Urinary bladder (tissue), 4 donors: ENCODE measurements around the gene SLC6A1. TPM values are rescaled to one million over a fixed set of nuclear protein-coding genes. Genes with fewer than 3 reads are reported as not detected.
A peak's percentile ranks its signal among the peaks of the same experiment; 100 is the strongest.
"Not testable (repeated sequence)": the region's sequence is repeated elsewhere in the genome, so short reads cannot be mapped to it uniquely, and the experiment has no call there.

Source experiments
- DNase-seq: peaks from one replicate; pipeline ENCODE4 v3.0.0-alpha.2; 2015; ENCODE audit errors: extremely low spot score
- H3K27ac ChIP-seq: one replicate; pipeline ENCODE4 v1.5.1; 2013; ENCODE audit warnings: low read depth, mild to moderate bottlenecking, moderate library complexity
- H3K36me3 ChIP-seq: one replicate; pipeline ENCODE4 v1.6.1; 2013; ENCODE audit warnings: mild to moderate bottlenecking, moderate library complexity; ENCODE audit not compliant: insufficient read depth
- H3K4me1 ChIP-seq: one replicate; pipeline ENCODE4 v1.6.1; 2013; ENCODE audit warnings: mild to moderate bottlenecking, moderate library complexity; ENCODE audit not compliant: insufficient read depth
- H3K4me3 ChIP-seq: one replicate; pipeline ENCODE4 v1.5.1; 2013; ENCODE audit warnings: low read depth, low read length
- WGBS: extraction: QIAGEN DNeasy Blood & Tissue Kit; methylation state at CpG from one replicate; pipeline ENCODE4 v1.1.7; 2013; 5-methylcytosine and 5-hydroxymethylcytosine counted together
- polyA plus RNA-seq: library from polyadenylated mRNA; stranded (reverse); fragments of 200-250 nt; gene quantifications from one replicate; pipeline ENCODE4 v1.2.3, GENCODE V29; 2013
- total RNA-seq: library from RNA; depleted of rRNA; stranded (reverse); fragments of >200 nt; gene quantifications from one replicate; pipeline ENCODE4 v1.2.3, GENCODE V29; 2014
- donor health status: healthy with polysubstance abuse.
- donor health status: healthy.

SLC6A1 gene
- total and polyA plus RNA-seq, 2 donors, result 0.75 to 3.2 TPM

DNA sequence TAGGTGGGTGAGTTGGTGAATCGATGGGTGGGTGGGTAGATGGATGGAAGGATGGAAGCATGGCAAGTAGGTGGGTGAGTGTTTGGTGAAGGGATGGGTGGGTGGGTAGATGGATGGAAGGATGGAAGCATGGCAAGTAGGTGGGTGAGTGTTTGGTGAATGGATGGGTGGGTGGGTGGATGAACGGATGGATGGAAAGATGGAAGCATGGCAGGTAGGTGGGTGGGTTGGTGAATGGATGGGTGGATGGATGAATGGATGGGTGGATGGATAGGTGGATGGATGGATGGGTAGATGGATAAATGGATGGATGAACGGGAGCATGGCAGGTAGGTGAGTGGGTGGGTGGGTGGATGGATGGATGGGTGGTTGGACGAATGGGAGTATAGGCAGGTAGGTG lies 65.1 kb downstream of the SLC6A1 start:
- no peak for DNase-seq
- Histone ChIP-seq H3K27ac (no peak overlapping the region), H3K4me3 (no peak overlapping the region), H3K36me3 (no peaks in the 10 kb centered on the region), H3K4me1 (no peaks in the 10 kb centered on the region)
- 82% methylated on average over 4 of the region's 4 CpGs for WGBS

DNA sequence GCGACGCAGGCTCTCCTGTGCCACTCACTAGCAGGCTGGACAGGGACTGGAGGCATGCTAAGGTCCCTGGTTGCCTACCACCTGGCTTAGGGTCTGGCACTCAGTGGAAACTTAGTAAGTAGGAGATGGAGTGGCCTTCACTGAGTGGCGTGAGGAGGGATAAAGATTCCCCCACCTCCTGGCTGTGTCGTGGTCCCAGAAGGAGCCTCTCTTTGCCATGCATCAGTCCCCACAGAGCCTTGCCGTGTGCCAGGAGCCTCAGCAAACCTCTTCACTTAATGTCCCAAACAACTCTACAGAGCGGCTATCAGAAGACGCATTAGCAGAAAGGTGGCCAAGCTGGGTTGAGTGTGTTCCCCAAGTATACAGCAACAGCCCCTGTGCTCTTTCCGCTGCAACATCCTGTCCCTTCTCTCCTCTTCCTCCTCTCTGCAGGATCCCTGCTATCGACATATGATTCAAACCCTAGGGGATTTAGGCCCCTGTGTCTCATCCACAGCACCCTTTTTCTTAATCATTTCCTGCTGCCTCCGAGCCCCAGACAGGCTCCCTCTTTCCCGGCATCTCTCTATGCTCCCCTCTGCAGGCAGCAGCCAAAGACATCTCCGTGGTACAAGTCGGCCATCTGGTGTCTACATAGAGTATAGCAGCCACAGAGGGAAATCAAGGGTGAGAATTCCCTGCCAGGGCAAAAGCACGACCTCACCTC lies 66.7 kb downstream of the SLC6A1 start:
- Histone ChIP-seq H3K36me3 (no peaks in the 10 kb centered on the region), H3K4me3 (no peak overlapping the region), H3K27ac (no peak overlapping the region), H3K4me1 (no peaks in the 10 kb centered on the region)
- DNase-seq, result peak; percentile 32
- WGBS, result 29% methylated on average over 14 of the region's 14 CpGs

DNA sequence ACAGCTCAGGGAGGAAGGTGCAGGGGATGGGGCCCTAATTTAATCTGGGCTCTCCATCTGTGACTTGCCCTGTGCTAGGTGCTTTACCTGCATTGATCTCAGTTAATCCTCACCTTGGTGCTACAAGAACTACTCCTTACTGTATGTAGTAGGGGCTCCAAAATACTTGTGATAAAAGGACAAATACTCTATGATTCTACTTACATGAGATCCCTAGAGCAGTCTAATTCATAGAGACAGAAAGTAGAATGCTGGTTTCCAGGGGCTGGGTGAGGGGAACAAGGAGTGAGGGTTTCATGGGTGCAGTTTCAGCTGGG lies 67.2 kb downstream of the SLC6A1 start:
- no peak for DNase-seq
- H3K36me3 ChIP-seq, result no peaks in the 10 kb centered on the region
- no peak overlapping the region for H3K4me3 ChIP-seq
- H3K4me1 ChIP-seq, result no peaks in the 10 kb centered on the region
- H3K27ac ChIP-seq, result no peak overlapping the region

DNA sequence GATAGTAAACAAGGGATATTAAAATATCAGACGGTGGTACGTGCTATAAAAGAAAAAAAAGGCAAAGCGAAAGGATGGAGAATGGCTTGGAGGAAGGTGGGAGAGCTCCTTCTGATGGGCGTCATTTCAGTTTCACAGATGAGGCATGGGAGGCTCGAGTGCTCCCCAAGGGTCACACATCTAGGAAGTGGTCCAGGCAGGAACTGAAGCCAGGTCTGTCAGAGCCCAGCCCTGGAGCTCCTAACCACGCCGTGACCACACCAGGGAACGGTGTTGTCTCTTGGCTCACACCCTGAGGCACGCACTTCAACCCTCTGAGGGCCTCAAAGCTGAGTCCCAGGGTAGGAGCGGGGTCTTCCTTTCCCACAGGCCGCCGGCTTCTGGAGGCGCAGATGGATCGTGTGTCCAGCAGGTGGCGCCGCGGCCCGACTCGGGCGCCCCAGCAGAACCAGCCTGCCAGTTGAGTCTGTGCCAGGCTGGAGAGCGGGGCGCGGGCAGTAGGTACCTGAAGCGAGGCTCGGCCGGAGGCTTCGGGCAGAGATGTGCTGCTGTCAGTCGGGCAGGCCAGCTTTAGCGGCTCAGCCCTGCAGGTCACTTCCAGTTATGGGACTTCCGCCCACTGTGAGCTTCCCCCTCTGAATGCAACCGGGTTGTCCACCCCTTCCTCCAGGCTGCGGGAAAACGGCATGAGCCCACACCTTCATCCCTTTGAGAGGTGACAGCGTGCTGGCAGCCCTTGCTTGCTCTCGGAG lies 68.1 kb downstream of the SLC6A1 start:
- Histone ChIP-seq H3K4me3 (no peak overlapping the region), H3K36me3 (no peaks in the 10 kb centered on the region), H3K4me1 (no peaks in the 10 kb centered on the region), H3K27ac (no peak overlapping the region)
- DNase-seq, result no peak
- 18% methylated on average over 35 of the region's 35 CpGs for WGBS

DNA sequence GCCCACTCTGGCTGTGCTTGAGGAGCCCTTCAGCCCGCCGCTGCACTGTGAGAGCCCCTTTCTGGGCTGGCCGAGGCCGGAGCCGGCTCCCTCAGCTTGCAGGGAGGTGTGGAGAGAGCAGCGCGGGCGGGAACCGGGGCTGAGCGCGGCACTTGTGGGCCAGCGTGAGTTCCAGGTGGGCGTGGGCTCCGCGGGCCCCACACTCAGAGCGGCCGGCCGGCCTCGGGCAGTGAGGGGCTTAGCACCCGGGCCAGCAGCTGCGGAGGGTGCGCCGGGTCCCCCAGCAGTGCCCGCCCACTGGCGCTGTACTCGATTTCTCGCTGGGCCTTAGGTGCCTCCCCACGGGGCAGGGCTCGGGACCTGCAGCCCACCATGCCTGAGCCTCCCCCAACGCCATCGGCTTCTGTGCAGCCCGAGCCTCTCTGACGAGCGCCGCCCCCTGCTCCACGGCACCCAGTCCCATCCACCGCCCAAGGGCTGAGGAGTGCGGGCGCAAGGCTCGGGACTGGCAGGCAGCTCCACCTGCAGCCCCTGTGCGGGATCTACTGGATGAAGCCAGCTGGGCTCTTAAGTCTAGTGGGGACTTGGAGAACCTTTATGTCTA lies 68.8 kb downstream of the SLC6A1 start:
- WGBS, result 91% methylated on average over 41 of the region's 41 CpGs
- H3K36me3 ChIP-seq, H3K4me3 ChIP-seq, DNase-seq, H3K4me1 ChIP-seq, H3K27ac ChIP-seq: not testable (repeated sequence)

DNA sequence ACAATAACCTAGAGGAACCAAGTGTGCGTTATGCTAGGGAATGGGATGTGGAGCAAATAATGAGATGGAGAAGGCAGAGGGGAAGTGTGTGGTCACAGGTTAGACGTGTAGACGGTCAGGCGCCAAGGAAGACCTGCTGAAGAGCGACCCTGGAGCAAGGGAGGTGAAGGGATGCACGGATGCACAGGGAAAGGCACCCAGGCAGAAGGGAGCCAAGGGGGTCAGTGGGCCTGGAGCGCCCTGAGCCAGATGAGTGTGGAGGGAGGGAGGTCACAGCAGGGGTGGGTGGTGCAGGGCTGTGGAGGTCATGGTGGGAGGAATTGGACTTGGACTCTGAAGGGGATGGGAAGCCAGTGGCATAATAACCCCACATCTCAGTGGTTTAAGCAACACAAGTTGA lies 70.2 kb downstream of the SLC6A1 start:
- Histone ChIP-seq H3K4me3 (no peak overlapping the region), H3K27ac (no peak overlapping the region), H3K4me1 (no peaks in the 10 kb centered on the region), H3K36me3 (no peaks in the 10 kb centered on the region)
- WGBS, result 91% methylated on average over 7 of the region's 7 CpGs
- DNase-seq, result no peak

DNA sequence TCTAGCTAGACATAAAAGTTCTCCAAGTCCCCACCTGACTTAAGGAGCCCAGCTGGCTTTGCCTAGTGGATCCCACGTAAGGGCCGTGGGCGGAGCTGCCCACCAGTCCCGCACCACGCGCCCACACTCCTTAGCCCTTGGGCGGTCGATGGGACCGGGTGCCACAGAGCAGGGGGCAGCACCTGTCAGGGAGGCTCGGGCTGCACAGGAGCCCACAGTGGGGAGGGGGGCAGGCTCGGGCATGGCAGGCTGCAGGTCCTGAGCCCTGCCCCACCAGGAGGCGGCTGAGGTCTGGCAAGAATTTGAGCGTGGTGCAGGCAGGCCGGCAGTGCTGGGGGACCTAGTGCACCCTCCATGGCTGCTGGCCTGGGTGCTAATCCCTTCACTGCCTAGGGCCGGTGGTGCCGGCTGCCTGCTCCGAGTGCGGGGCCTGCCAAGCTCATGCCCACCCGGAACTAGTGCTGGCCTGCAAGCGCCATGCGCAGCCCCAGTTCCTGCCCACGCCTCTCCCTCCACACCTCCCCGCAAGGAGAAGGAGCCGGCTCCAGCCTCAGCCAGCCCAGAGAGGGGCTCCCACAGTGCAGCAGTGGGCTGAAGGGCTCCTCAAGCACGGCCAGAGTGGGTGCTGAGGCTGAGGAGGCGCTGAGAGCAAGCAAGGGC lies 78.7 kb downstream of the SLC6A1 start:
- Histone ChIP-seq H3K4me3 (no peak overlapping the region), H3K4me1 (no peaks in the 10 kb centered on the region), H3K36me3 (no peaks in the 10 kb centered on the region), H3K27ac (no peak overlapping the region)
- DNase-seq, result no peak
- 89% methylated on average over 26 of the region's 26 CpGs for WGBS

DNA sequence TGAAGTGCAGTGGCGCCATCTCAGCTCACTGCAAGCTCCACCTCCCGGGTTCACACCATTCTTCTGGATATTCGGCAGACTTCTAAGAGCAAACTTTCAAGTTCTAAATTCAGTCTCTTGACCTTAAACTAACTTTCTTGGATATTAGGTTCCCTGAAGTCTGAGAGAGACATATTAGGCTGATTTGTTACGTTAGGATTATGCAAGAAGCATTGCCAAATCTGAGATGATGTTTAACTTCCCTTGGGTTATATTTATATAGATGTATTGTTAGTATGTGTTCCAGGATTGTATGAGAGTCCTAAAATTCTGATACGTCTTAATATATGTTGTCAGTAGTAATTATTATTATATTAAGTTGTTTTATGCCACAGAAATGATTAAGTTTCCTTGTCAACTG lies 80.1 kb downstream of the SLC6A1 start:
- Histone ChIP-seq H3K27ac (no peak overlapping the region), H3K4me3 (no peak overlapping the region), H3K4me1 (no peaks in the 10 kb centered on the region), H3K36me3 (no peaks in the 10 kb centered on the region)
- DNase-seq, result no peak
- 73% methylated on average over 5 of the region's 5 CpGs for WGBS

DNA sequence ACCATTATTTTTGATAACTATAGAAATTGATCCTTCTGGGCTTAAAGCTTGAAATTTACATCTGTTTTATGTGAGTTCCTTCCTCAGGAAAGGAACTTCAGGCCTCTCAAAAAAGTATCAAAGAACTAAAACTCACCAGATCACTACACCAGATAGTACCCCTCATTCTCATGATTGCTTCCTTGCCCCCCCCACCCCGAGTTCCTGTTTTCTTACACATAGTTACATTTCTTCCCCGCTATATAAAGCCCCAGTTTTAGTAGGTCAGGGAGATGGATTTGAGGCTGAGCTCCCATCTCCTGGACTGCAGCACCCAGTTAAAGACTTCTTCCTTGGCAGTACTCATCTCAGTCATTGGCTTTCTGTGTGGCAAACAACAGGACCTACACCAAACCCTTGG lies 81.5 kb downstream of the SLC6A1 start:
- Histone ChIP-seq H3K36me3 (no peaks in the 10 kb centered on the region), H3K4me3 (no peak overlapping the region), H3K27ac (no peak overlapping the region), H3K4me1 (no peaks in the 10 kb centered on the region)
- no peak for DNase-seq
- 72% methylated on average over 2 of the region's 2 CpGs for WGBS

DNA sequence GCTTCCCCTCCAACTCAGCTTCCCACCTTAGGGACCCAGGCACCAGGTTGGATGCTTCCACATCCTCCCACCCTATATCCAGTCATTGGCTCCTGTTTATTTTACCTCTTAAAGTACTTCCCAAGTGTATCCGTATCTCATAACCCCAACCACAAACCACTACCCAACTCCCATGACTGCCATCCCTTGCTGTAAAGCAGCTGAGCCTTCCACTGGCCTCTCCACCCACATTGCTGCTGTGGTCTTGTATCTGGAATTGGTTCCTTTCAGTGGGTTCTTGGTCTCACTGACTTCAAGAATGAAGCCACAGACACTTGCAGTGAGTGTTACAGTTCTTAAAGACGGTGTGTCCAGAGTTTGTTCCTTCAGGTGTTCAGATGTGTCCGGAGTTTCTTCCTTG lies 81.9 kb downstream of the SLC6A1 start:
- Histone ChIP-seq H3K4me3 (no peak overlapping the region), H3K36me3 (no peaks in the 10 kb centered on the region), H3K4me1 (no peaks in the 10 kb centered on the region), H3K27ac (no peak overlapping the region)
- WGBS, result 85% methylated on average over 3 of the region's 3 CpGs
- DNase-seq, result no peak

DNA sequence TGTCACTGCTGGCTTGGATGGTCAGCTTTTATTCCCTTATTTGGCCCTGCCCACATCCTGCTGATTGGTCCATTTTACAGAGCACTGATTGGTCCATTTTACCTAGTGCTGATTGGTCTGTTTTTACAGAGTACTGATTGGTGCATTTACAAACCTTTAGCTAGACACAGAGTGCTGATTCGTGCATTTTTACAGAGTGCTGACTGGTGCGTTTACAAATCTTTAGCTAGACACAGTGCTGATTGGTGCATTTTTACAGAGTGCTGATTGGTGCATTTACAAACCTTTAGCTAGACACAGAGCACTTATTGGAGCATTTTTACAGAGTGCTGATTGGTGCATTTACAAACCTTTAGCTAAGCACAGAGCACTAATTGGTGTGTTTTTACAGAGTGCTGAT lies 82.6 kb downstream of the SLC6A1 start:
- 85% methylated on average over 2 of the region's 2 CpGs for WGBS
- H3K36me3 ChIP-seq, H3K4me3 ChIP-seq, H3K27ac ChIP-seq, H3K4me1 ChIP-seq, DNase-seq: not testable (repeated sequence)

DNA sequence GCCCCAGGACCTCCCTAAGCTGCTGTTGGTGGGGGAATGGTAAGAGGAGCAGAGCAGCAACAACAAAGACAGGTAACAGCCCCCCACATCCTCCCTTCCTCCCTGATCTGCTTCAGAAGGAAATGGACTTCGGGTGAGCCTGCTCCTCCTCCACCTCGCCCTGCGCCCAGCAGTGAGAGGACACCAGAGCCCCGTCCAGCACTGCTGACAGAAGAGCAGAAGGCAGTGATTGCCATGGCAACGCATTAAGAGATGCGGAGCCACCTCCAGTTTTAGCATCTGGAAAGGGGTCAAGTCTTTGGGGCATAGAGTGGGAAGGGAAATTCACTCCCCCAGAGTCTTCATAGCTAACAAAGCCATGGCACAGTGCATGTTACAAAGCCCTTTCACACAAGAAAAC lies 84.2 kb downstream of the SLC6A1 start:
- DNase-seq, result no peak
- 44% methylated on average over 6 of the region's 6 CpGs for WGBS
- H3K27ac ChIP-seq, result no peak overlapping the region
- H3K36me3 ChIP-seq, result no peaks in the 10 kb centered on the region
- H3K4me3 ChIP-seq, result no peak overlapping the region
- no peaks in the 10 kb centered on the region for H3K4me1 ChIP-seq

DNA sequence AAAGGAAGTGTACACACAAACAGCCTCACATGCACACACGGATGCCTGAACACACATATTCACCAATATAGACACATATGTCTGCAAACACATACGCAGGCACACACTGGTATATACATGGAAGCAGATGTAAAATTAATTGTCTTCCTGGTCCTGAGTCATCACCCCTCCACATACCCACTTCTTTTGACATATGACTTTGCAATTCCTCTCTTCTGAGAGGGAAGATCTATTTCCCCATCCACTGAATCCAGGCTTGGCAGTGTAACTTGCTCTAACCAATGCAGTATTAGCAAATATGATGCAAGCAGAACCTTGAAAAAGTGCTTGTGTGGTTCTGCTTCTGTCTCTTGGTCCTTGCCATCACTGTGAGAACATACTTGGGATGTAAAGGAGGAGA lies 84.9 kb downstream of the SLC6A1 start:
- no peak overlapping the region for H3K4me3 ChIP-seq
- DNase-seq, result no peak
- no peaks in the 10 kb centered on the region for H3K4me1 ChIP-seq
- 86% methylated on average over 2 of the region's 2 CpGs for WGBS
- H3K27ac ChIP-seq, result no peak overlapping the region
- H3K36me3 ChIP-seq, result no peaks in the 10 kb centered on the region
